Kasumi-1 (cell line): ENCODE measurements around the gene AK4.
A peak's percentile ranks its signal among the peaks of the same experiment; 100 is the strongest.

Experiments used
- DNase-seq, 2 experiments: peaks; one replicate each; lab custom pipeline; 2025; lab: John Stamatoyannopoulos, UW

Gene AK4

GRCh38 chr1:65176591-65176990, 28.6 kb downstream of the AK4 start:
- peak; percentile 45 to 65 for DNase-seq

GRCh38 chr1:65177457-65177856, 29.5 kb downstream of the AK4 start:
- no peak for DNase-seq

- DNase-seq: no peak
Observed at GRCh38 chr1:65178235-65178634, 30.2 kb downstream of the AK4 start.

DNA sequence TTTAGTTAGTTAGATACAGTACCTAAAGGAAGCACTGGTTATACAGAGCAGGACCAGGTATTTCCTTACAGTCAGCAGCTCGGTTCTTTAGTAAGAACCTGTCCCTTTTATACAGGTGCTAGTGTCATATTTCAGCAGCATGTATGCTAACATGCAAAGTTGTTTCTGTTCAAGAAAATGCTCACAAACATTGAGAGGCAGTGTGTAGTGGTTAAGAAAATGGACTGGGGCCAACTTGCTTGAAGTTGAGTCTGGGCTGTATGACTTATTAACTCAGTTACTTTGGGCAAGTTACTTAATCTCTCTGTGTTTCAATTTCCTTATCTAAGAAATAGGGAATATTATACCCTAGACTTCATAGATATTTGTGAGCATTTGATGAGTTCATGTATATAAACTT, 31.1 kb downstream of the AK4 start:
- no peak for DNase-seq

GRCh38 chr1:65180977-65181376, 33.0 kb downstream of the AK4 start:
- DNase-seq: no peak

GRCh38 chr1:65182658-65183268, 34.8 kb downstream of the AK4 start:
- DNase-seq: no peak

GRCh38 chr1:65189576-65190115, 41.6 kb downstream of the AK4 start:
- DNase-seq: no peak

DNA sequence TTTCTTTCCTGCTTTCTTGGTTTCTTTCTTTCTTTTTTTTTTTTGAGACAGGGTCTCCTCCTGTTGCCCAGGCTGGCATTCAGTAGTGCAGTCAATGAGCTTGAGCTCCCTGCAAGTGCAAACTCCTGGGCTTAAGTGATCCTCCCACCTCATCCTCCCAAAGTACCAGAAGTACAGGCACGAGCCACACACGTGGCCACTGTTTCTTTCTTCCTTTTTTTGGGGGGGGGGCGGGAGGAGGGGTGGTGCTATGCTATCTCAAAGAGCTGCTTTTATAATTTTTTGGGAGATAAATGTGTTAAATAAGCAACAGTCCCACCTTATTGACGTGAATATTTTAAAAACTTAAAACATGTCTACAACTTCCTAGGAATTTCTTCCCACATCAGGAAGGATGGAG, 42.2 kb downstream of the AK4 start:
- DNase-seq: peak in 1 of 2 experiments; percentile 4

DNA sequence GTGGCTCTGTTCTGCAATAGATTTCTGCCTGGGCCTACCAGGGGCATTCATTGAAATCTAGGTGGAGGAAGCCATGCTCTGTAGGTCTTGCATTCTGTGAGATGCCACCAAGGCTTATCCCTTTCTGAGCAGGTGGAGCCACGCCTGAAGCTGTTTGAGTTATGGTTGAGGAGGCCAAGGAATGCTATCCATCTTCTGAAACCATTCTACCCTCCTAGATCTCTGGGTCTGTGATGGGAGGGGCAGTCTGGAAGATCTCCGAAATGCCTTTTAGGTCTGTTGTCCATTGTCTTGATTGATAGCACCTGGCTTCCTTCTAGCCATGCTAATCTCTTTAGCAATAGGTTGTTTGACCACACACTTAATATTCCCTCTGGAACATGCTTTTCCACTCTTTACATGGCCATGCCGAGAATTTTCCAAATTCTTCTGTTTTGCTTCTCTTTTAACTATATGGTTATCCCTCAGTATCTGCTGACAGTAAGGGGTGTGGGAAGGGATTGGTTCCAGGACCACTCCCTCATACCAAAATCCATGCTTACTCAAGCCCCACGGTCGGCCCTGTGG, 45.2 kb downstream of the AK4 start:
- DNase-seq: no peak

DNA sequence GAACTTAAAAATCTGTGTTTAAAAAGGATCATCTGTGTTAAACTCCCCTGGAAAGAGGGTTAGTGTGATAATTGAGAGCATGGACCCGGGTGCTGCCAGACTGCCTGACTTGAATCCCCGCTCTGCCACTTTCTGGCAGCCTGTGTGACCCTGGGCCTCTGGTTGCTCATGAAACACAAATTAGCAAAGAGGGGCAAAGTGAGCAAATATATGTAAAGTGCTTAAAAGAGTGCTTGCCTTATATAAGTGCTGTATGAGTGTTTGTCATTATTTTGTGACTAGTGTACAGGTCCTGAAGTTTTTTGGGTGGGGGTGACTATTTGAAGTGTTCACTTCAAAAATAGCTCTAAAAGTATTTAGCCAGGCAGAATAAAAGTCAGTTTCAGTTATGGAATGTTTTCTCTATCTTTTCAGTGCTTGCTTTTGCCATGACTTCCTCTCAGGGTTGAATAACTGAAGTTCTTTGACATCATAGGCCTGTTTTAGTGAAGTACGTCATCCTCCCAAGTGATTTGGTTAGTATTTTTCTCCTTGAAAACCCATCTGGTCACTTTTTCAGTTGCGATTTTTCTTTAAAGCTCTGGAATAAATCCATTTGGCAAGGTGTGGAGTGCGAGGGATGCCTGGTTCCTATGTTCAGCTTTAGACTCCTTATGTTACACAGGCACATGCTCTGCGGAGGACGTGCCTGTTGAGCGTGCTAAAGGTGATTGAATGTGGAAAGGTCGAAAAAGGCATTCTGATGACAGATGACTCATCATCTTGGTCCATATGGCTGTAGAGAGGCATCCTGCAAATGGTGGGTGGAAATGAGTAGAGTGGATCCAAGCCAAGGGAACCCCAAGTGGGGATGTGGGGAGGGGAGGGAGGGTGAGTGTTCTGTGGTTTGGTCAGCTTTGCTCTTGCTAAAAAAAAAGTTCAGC, 47.8 kb downstream of the AK4 start:
- DNase-seq: no peak

- DNase-seq: no peak
Observed at GRCh38 chr1:65196926-65197325, 48.9 kb downstream of the AK4 start.

GRCh38 chr1:65197636-65198035, 49.6 kb downstream of the AK4 start:
- DNase-seq: no peak

- DNase-seq: no peak
Observed at GRCh38 chr1:65198096-65198495, 50.1 kb downstream of the AK4 start.

- DNase-seq: no peak
Observed at GRCh38 chr1:65200411-65200810, 52.4 kb downstream of the AK4 start.

DNA sequence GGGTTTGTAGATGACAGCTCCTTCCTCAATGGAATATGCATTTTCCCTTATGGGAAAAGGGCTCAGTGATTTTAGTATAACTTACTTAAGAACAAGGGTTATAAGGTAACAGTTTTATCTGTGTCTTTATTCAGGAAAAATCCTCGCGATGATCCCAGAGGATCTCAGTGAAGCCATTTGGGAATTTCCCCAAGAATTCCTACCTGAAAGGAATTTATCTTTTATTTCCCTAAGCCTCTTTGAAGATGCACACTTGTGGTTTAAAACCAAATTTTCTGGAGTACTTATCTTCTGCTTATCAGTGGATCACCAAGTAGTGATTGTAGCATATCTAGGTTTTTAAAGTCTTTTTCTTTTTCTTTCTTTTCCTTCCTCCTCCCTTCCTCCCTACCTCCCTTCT, 58.8 kb downstream of the AK4 start:
- no peak for DNase-seq

DNA sequence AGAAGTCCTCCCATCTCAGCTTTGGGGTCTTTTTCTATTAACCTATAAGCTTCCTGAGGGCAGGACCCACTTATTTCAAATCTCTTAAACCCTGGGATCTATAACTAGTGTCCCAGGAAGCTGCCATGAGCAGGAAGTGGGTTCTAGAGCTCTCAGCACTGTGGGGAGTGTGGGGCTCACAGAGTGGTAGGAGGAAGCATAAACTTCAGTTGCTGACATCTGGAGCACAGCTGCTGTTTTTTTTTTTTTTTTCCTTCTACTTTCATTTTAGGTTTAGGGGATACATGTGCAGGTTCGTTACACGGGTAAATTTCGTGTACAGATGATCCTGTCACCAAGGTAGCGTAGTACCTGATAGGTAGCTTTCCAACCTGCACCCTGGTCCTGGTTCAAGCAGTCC, 59.3 kb downstream of the AK4 start:
- DNase-seq: peak; percentile 45 to 55

DNA sequence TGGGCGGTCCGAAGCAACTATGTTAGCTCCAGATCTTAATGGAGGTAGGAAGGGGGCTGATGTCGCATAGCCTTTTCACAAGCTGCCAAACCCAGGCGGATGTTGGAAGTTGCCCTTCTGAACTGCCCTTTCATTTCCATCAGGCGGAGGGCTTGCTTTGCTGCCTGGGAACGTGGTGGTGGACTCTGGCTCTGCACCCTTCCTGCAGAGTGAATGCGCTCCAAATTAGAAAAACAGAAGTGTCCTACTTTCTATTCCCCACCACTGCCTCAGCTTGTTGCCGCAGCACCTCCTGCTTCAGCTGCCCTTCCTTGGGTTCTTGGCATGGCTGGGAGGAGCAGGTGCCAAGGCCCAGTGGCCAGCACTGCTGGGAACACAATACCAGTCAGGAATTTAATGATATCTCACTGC, 60.6 kb downstream of the AK4 start:
- DNase-seq: no peak

GRCh38 chr1:65209005-65209885, 61.2 kb downstream of the AK4 start:
- DNase-seq: peak; percentile 45

DNA sequence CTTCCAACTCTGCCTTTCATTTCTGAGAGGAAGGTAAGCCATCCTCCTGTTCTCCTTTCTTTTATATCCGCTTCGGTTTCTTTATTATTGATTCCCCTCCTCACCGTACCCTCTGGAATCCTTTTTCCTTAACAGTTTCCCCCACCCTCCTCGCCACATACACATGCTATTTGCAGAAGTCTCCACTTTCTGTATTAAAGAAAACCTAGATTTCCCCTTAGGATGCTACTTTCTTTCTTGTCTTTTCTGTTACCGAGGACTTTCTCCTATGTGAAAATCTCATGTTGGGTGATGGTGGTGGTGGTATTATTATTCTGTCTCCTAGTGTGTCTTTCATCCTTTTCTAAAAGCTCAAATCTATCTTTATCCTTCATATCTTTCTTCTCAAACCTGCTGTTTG, 62.3 kb downstream of the AK4 start:
- no peak for DNase-seq

- DNase-seq: no peak
Observed at GRCh38 chr1:65211331-65211730, 63.3 kb downstream of the AK4 start.

- DNase-seq: no peak
Observed at GRCh38 chr1:65213271-65214023, 65.4 kb downstream of the AK4 start.
